BE2C (cell line): ENCODE measurements around the gene PRDM16.
A peak's percentile ranks its signal among the peaks of the same experiment; 100 is the strongest.

ENCODE experiments used
- DNase-seq: peaks from one replicate; pipeline ENCODE4 v3.0.0-alpha.2; 2020
- H3K27me3 ChIP-seq: fragments of 250-450 bp; sonication (Bioruptor Pico); 2 replicates; pipeline ENCODE4 v1.5.1; 2020; ENCODE audit warnings: mild to moderate bottlenecking
- H3K36me3 ChIP-seq: fragments of 250-450 bp; sonication (Bioruptor Pico); 2 replicates; pipeline ENCODE4 v1.5.1; 2020; ENCODE audit warnings: mild to moderate bottlenecking
- H3K4me1 ChIP-seq: fragments of 250-450 bp; sonication (Bioruptor Pico); 2 replicates; pipeline ENCODE4 v1.5.1; 2020
- H3K4me3 ChIP-seq: 2 replicates; pipeline ENCODE4 v1.5.1; 2011; ENCODE audit warnings: low read depth, low read length
- H3K9me3 ChIP-seq: fragments of 250-450 bp; sonication (Bioruptor Pico); 2 replicates; pipeline ENCODE4 v1.5.1; 2020
- TF ChIP-seq, protein P1 (sequence below): IDR thresholded peaks from 2 replicates; pipeline ENCODE4 v1.5.1; 2012; ENCODE audit warnings: mild to moderate bottlenecking, low read depth, low read length

The PRDM16 gene

DNA sequence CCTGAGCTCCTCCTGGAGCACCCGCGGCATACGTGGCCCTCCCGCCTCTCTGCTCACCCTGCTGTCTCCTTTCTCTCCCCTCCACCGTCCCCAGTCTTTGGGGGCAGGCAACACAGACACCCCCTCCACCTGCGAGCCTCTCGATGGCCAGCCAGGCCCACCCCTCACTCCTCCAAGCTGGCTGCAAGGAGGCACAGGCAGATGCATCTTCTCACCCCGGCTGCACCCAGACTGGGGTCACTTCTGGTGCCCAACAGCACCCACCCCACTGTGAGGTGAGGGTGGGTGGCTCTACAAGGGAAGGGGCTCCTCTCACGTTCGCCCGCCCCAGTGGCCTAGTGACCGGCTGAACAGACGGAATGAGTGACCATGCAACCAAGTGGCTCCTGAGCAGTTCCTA, 277.5 kb downstream of the PRDM16 start:
- no peak for DNase-seq
- Histone ChIP-seq H3K4me3 (no peak overlapping the region), H3K4me1 (no peaks in the 10 kb centered on the region), H3K27me3 (no peaks in the 10 kb centered on the region), H3K36me3 (no peaks in the 10 kb centered on the region), H3K9me3 (no peaks in the 10 kb centered on the region)
- TF ChIP-seq, protein P1, sequence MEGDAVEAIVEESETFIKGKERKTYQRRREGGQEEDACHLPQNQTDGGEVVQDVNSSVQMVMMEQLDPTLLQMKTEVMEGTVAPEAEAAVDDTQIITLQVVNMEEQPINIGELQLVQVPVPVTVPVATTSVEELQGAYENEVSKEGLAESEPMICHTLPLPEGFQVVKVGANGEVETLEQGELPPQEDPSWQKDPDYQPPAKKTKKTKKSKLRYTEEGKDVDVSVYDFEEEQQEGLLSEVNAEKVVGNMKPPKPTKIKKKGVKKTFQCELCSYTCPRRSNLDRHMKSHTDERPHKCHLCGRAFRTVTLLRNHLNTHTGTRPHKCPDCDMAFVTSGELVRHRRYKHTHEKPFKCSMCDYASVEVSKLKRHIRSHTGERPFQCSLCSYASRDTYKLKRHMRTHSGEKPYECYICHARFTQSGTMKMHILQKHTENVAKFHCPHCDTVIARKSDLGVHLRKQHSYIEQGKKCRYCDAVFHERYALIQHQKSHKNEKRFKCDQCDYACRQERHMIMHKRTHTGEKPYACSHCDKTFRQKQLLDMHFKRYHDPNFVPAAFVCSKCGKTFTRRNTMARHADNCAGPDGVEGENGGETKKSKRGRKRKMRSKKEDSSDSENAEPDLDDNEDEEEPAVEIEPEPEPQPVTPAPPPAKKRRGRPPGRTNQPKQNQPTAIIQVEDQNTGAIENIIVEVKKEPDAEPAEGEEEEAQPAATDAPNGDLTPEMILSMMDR: no peak

DNA sequence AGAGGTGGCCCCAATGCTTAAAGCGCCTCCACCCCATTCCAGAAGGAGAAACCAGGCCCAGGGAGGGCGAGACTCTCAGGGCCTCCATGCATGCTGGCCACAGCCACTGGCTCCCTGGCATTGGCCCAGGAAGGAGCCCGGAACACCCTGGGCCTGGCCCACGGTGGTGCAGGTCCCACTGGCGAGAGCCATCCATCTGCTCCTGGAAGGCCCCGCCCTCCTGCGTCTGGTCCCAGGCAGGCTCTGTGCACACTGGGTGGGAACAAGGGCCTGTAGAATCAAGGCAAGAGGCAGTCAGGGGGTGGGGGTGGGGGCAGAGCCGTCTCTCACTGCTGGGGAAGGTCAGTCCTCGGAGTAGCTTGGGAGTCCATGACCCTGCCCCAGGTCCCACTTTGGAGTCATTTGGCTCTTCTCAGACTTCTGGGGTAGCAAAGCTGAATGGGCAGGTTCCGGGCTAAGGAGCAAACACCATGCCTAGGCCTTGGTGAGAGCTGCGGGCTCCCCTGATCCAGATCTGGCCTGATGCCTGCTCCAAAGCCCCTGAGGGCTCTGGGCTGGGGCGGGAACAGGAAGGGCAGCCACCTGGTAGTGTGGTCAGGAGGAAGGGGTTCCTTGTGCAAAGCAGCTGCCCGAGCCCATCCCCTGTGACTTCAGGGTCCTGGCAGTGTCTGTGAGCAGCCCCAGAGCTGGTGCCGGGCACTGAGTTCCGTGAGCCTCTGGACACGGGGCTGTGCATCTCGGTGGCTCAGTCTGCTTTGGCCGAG, 278.4 kb downstream of the PRDM16 start:
- peak; percentile 46 for DNase-seq
- TF ChIP-seq, protein P1: no peak
- Histone ChIP-seq H3K4me1 (no peaks in the 10 kb centered on the region), H3K36me3 (no peaks in the 10 kb centered on the region), H3K9me3 (no peaks in the 10 kb centered on the region), H3K4me3 (no peak overlapping the region), H3K27me3 (no peaks in the 10 kb centered on the region)

DNA sequence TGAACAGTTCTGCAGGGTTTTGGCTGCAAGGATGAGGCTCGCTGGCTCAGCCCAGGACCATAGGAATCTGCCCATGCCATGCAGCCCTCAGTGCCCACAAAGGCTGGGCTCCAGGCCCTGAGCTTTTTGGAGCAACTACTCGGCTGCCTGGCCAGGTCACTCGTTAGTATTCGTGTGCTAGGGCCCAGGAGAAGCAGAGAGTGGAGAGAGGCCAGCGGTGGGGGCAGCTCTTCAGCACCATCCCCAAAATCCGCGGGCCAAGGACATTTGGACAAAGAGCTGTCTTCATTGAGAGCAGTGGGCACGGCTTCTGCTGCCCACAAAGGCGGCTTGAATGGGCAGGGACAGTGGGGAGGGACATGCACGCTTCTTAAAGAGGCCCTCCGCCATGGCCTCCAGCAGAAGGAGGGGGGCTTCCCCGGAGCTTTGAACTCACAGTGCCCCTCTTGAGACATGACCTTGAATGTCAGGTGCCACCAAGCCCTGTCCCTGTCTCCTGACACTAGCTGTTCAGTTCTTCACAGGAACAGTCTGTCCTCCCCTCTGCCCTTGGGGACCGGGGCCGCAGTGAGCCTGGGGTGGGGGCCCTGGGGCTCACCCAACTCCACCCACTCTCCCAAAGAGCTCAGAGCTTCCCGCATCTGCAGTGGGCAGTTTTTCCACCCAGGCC, 279.3 kb downstream of the PRDM16 start:
- H3K4me3 ChIP-seq: no peak overlapping the region
- DNase-seq: no peak
- H3K36me3 ChIP-seq: no peaks in the 10 kb centered on the region
- no peaks in the 10 kb centered on the region for H3K4me1 ChIP-seq
- TF ChIP-seq, protein P1: no peak
- H3K27me3 ChIP-seq: no peaks in the 10 kb centered on the region
- H3K9me3 ChIP-seq: no peaks in the 10 kb centered on the region

DNA sequence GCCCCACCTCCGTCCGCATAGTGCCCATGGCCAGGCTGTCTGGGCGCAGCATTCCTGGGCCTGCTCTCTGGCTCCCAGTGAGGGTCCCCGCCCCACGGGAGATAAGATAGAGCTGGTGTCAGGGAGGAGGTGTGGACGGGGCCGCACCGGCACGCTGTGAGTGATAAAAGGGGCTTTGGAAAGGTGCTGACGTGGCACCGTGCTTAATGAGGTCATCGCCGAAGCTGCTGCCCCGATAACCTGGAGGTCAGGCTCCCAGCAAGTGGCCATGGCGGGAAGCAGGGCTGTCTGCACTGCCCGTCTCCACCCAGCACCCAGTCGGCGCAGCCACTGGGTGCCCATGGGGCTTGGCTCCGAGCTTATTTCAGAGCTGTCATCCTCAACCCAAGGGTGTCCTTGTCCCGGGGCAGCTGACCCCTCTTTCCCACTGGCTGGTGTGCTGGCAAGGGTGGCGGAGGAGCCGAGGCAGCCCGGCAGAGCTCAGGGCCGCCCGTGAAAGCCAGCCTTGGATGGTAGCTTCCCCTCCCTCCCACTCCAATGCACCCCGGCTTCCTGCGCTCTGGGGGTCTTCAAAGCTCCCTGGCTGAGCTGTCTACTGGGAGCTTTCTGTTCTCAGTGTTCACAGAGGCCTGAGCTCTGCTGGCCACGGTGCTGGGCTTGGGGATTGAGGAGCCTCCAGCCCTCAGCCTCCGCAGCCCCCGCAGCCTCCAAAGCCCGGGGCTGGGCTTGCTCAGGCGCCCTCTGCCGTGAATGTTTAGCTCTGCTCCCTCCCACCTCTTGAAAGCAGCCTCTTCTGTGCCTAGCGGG, 280.4 kb downstream of the PRDM16 start:
- no peaks in the 10 kb centered on the region for H3K27me3 ChIP-seq
- TF ChIP-seq, protein P1: no peak
- DNase-seq: no peak
- H3K36me3 ChIP-seq: no peaks in the 10 kb centered on the region
- no peaks in the 10 kb centered on the region for H3K9me3 ChIP-seq
- H3K4me3 ChIP-seq: no peak overlapping the region
- no peaks in the 10 kb centered on the region for H3K4me1 ChIP-seq

DNA sequence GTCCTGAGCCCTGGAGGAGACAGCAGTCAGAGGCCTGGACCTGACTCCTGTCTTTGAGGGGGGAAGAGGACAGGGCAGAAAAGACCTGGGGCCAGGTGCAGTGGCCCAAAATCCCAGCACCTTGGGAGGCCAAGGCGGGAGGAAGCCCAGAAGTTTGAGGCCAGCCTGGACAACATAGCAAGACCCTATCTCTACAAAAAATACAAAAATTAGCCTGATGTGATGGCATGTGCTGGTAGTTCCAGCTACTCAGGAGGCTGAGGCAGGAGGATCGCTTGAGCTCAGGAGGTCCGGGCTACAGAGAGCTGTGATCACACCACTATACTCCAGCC, 280.9 kb downstream of the PRDM16 start:
- Histone ChIP-seq H3K9me3 (no peaks in the 10 kb centered on the region), H3K36me3 (no peaks in the 10 kb centered on the region), H3K27me3 (no peaks in the 10 kb centered on the region), H3K4me1 (no peaks in the 10 kb centered on the region), H3K4me3 (no peak overlapping the region)
- no peak for DNase-seq
- TF ChIP-seq, protein P1: no peak
